Activated T-cell treated with anti-CD3 and anti-CD28 coated beads for 24 hours (primary cell): ENCODE measurements around the gene GPD2.

Source experiments
- DNase-seq: peaks from one replicate; pipeline ENCODE4 v3.0.0-alpha.2; 2020; ENCODE audit warnings: low read depth

The GPD2 gene

GRCh38 chr2:156435718-156436496, at the start of gene GPD2:
GPD2 (plus strand) TSS chr2:156436379; CDS start chr2:156476106, 39,727 bp downstream.
- DNase-seq, result peak; percentile 42

GRCh38 chr2:156394033-156394741, 42.0 kb upstream of the GPD2 start:
- DNase-seq, result no peak

GRCh38 chr2:156396126-156396525, 40.1 kb upstream of the GPD2 start:
- no peak for DNase-seq

GRCh38 chr2:156397229-156397628, 39.0 kb upstream of the GPD2 start:
- DNase-seq, result no peak

GRCh38 chr2:156398176-156398575, 38.0 kb upstream of the GPD2 start:
- no peak for DNase-seq

GRCh38 chr2:156399224-156399949, 36.8 kb upstream of the GPD2 start:
- no peak for DNase-seq

- DNase-seq, result no peak
Measured at GRCh38 chr2:156399950-156400705, 36.1 kb upstream of the GPD2 start.

GRCh38 chr2:156400706-156401678, 35.2 kb upstream of the GPD2 start:
- DNase-seq, result peak; percentile 82

- no peak for DNase-seq
Measured at GRCh38 chr2:156401861-156402260, 34.3 kb upstream of the GPD2 start.

GRCh38 chr2:156405586-156405985, 30.6 kb upstream of the GPD2 start:
- DNase-seq, result no peak

GRCh38 chr2:156411835-156412234, 24.3 kb upstream of the GPD2 start:
- no peak for DNase-seq

- DNase-seq, result no peak
Measured at GRCh38 chr2:156421851-156422250, 14.3 kb upstream of the GPD2 start.

- no peak for DNase-seq
Measured at GRCh38 chr2:156423674-156424282, 12.4 kb upstream of the GPD2 start.

- DNase-seq, result no peak
Measured at GRCh38 chr2:156427074-156427473, 9.1 kb upstream of the GPD2 start.

- no peak for DNase-seq
Measured at GRCh38 chr2:156429211-156429610, 7.0 kb upstream of the GPD2 start.

GRCh38 chr2:156430236-156430979, 5.8 kb upstream of the GPD2 start:
- DNase-seq, result no peak

- no peak for DNase-seq
Measured at GRCh38 chr2:156430980-156431358, 5.2 kb upstream of the GPD2 start.

- no peak for DNase-seq
Measured at GRCh38 chr2:156434461-156435291, 1.5 kb upstream of the GPD2 start.

- no peak for DNase-seq
Measured at GRCh38 chr2:156435396-156435717, 822 bp upstream of the GPD2 start.
